GM10266 (cell line): ENCODE measurements around the gene KCNMA1.

Experiments used
- DNase-seq: peaks from one replicate; pipeline ENCODE4 v3.0.0; 2012; ENCODE audit errors: extremely low spot score
- TF ChIP-seq, protein P1 (sequence below): IDR thresholded peaks from 2 replicates; pipeline ENCODE4 v1.5.1; 2012; ENCODE audit warnings: mild to moderate bottlenecking, low read depth; ENCODE audit not compliant: control insufficient read depth, insufficient read depth; ENCODE audit errors: missing control alignments

The KCNMA1 gene

DNA sequence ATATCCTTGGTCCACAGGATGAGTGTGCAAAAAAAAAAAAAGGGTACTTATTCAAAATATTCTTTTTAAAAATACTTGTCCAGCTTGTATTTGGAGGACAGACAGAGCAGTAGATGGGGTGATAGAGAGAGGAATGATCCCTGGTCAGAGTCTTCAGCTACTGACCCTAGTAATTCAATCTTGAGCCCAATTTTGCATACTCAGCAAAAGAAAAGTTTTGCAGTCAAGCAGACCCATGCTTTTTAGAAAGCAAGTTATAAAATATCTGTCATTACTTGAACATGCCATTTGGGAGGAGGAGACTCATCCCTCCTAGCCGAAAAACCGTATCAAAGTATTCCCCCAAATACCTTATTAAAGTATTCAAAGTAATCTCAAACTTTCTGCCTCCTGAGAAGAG, 585.0 kb downstream of the KCNMA1 start:
- TF ChIP-seq, protein P1, sequence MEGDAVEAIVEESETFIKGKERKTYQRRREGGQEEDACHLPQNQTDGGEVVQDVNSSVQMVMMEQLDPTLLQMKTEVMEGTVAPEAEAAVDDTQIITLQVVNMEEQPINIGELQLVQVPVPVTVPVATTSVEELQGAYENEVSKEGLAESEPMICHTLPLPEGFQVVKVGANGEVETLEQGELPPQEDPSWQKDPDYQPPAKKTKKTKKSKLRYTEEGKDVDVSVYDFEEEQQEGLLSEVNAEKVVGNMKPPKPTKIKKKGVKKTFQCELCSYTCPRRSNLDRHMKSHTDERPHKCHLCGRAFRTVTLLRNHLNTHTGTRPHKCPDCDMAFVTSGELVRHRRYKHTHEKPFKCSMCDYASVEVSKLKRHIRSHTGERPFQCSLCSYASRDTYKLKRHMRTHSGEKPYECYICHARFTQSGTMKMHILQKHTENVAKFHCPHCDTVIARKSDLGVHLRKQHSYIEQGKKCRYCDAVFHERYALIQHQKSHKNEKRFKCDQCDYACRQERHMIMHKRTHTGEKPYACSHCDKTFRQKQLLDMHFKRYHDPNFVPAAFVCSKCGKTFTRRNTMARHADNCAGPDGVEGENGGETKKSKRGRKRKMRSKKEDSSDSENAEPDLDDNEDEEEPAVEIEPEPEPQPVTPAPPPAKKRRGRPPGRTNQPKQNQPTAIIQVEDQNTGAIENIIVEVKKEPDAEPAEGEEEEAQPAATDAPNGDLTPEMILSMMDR = no peak
- DNase-seq = no peak

DNA sequence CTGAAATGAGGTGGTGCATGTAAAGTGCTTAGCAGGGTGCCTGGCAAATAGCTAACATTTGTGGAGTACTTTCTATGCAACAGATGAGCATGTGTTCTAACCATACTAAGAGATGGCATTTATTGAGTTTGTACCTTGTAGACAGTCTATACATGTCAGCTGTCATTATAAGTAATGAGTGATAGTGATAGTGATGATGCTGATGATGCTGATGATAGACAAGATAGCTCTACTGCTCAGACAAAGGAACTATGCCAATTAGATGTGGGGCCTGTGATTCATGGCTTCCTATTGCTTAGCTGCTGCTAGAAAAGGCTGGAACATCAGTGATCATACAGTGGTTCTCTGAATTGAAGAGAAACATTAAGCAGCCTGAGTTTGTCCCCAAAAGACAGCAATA, 585.8 kb downstream of the KCNMA1 start:
- no peak for DNase-seq
- TF ChIP-seq, protein P1 = no peak

DNA sequence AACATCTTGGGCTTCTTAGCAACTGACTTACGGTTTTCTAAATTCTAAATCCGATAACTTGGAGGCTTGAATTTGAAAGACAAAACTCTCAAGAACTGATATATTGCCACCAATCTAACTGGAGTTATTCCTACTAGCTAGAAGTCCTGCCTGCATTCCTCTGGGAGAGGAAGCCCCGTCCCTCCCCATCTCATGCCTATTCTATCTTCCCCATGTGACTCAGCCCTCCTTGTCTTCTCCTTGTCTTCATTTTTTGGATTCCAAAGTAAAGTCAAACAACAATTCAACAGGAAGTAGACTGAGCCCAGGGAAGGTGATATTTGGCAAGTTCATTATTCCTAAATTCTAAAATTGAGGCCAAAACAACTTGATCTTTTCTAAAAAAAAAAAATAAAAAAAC, 587.7 kb downstream of the KCNMA1 start:
- TF ChIP-seq, protein P1 = no peak
- no peak for DNase-seq

DNA sequence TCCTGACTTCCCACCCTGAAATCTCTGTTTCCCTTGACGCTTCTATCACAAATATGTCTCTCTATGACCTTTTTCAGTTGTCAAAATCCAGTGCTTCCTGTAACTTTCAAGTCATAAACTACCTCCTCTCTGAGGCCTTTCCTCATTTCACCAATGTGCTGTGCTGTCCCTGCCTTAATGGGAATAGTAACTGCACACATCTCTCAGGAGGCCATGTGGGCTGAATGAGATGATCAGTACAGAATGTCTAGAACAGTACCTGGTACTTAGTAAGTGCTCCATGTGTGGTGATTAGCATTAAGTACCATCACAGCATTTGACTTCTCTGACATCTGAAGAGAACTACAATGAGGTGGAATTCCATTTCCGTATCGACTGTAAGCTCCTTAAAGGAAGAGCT, 588.5 kb downstream of the KCNMA1 start:
- TF ChIP-seq, protein P1 = no peak
- DNase-seq = no peak

GRCh38 chr10:77045085-77045484, 592.5 kb downstream of the KCNMA1 start:
- DNase-seq = no peak
- TF ChIP-seq, protein P1 = no peak

GRCh38 chr10:77043420-77043763, 594.2 kb downstream of the KCNMA1 start:
- TF ChIP-seq, protein P1 = no peak
- DNase-seq = no peak

DNA sequence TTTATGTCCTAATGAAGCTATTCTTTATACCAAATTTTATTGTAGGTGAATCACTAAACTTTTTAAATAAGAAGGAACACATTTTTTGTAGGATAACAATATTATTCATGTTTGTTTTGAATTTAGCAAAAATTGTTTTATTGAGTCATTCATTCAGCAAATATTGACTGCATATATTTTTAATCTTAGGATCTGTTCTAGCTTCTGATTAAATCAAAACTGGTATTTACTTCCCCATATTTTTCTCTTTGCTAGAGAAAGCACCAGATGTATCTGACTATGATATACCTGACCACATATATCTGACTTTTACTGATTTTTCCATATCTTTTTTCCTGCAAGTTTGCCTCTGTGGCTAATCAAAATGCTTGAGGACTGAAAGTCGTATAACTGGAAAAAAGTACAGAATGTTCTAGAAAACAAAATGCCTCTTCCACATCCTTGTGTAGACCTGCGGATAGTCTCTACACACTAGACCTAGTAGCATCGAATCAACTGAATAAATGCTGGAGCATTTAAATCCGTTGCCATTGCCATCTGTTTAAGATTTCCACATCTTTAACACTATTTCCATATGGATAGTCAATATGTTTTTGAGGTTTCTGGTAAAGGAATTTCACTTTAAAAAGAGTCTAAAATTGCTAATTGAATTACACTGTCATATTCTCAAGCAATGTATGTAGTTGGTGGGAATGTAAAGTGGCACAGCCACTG, 594.7 kb downstream of the KCNMA1 start:
- DNase-seq = no peak
- TF ChIP-seq, protein P1 = no peak
